Astrocyte of the cerebellum (primary cell): ENCODE measurements around the gene FGF21.
A peak's percentile ranks its signal among the peaks of the same experiment; 100 is the strongest.

Experiments
- DNase-seq: peaks from one replicate; pipeline ENCODE4 v3.0.0-alpha.2; 2011; ENCODE audit warnings: low read depth
- H3K4me3 ChIP-seq: 2 replicates; pipeline ENCODE4 v1.5.1; 2011; ENCODE audit warnings: mild to moderate bottlenecking, low read depth, low read length, moderate library complexity
- in situ Hi-C: cut with HindIII; loops from 2 replicates; pipeline ENCODE4 v1.10.0; 2017; ENCODE audit warnings: low sequenced_read_pairs
- TF ChIP-seq, protein P1 (sequence below): IDR thresholded peaks from 2 replicates; pipeline ENCODE4 v1.5.1; 2012; ENCODE audit warnings: low read length, low read depth, moderate library complexity, mild to moderate bottlenecking; ENCODE audit errors: missing control alignments

The FGF21 gene

DNA sequence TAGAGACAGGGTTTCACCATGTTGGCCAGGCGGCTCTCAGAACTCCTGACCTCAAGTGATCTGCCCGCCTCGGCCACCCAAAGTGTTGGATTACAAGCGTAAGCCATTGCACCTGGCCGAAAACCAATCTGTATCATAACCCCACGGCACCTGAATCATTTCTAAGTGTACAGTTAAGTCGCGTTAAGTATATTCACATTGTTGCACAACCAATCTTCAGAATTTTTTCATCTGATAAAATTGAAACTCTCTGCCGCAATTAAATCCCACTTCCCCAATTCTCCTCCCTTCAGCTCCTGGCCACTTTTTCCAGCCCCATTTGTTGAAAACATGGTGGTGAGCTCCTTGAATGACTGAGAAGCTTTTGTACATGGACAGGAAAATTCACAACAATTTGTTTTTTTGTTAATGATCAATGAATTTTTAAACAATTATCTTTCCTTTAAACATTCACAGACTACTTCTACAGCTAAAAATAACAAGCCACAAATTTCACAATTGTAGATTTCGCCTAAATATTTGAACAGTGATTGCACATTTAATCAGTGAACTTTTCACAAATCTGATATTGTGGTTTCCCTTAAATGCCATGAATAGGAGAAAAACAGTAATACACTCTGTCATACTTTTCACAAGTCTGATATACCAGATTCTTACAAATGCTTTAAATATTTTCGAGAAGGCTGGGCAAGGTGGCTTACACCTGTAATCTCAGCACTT lies 13.8 kb downstream of the FGF21 start:
- TF ChIP-seq, protein P1, sequence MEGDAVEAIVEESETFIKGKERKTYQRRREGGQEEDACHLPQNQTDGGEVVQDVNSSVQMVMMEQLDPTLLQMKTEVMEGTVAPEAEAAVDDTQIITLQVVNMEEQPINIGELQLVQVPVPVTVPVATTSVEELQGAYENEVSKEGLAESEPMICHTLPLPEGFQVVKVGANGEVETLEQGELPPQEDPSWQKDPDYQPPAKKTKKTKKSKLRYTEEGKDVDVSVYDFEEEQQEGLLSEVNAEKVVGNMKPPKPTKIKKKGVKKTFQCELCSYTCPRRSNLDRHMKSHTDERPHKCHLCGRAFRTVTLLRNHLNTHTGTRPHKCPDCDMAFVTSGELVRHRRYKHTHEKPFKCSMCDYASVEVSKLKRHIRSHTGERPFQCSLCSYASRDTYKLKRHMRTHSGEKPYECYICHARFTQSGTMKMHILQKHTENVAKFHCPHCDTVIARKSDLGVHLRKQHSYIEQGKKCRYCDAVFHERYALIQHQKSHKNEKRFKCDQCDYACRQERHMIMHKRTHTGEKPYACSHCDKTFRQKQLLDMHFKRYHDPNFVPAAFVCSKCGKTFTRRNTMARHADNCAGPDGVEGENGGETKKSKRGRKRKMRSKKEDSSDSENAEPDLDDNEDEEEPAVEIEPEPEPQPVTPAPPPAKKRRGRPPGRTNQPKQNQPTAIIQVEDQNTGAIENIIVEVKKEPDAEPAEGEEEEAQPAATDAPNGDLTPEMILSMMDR = no peak
- no peak overlapping the region for H3K4me3 ChIP-seq
- DNase-seq = no peak
- in situ Hi-C loops = no loop called here

DNA sequence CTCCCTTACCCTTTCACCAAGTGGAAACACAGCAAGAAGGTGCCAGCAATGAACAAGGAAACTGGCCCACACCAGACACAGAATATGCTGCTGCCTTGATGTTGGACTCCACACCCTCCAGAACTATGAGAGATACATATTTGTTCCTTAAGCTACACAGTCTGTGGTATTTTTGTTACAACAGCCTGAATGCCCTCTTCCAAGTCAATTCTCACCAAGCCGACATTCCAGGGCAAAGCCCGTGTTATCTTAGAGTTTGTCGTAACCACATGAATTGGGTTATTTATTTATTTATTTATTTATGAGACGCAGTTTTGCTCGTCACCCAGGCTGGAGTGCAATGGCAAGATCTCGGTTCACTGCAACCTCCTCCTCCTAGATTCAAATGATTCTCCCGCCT lies 14.9 kb downstream of the FGF21 start:
- peak; percentile 26 for DNase-seq
- in situ Hi-C loops = no loop called here
- TF ChIP-seq, protein P1 = no peak
- H3K4me3 ChIP-seq = no peak overlapping the region

DNA sequence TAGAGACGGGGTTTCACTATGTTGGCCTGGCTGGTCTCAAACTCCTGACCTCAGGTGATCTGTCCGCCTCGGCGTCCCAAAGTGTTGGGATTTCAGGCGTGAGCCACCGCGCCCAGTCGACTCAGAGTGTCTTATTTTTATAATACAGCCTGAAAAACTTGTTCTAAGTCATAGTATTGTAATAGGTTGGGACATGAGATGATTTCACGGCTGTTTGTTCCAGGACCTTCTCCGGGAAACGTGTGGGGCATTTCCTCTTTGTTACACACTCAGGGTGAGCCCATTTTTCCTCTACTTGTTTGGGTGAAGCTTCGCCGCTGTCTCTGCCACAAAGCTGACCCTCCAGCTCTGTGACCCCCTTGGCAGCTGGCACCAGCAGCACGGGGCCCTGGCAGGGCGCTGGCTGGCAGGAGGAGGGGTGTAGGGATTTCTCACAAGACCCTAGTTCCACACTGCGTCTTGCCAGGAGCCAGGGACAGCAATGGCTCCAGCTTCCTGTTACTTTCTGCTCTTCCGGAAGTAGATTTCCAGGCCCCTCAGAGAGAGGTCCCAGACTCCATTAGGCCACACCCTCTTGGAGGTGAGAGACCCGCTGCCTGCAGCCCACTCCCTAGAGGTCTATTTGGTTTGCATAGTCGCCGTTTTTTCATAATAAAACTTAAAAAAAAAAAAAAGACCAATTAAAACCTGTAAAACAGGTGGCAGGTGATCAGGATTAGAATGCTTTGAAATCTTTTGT lies 15.6 kb downstream of the FGF21 start:
- TF ChIP-seq, protein P1 = no peak
- in situ Hi-C loops = no loop called here
- no peak overlapping the region for H3K4me3 ChIP-seq
- no peak for DNase-seq

DNA sequence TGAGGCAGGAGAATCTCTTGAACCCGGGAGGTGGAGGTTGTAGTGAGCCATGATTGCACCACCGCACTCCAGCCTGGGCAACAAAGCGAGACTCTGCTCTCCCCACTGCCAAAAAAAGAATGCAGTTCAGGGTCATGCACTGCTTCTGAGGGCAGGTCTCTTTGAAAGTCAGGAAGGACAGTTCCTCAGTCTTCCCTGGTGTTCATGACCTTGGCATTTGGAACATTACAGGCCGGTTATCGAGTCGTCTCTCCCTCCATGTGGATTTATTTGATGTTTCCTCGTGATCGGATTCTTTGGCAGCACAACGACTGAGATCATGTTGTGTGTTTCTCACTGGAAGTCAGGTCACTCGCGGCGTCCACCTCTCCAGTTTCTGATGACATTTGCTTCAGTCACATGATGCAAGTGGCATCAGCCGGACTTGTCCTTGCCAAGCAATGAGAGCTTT lies 17.2 kb downstream of the FGF21 start:
- DNase-seq = no peak
- no peak overlapping the region for H3K4me3 ChIP-seq
- in situ Hi-C loops = no loop called here
- TF ChIP-seq, protein P1 = no peak

DNA sequence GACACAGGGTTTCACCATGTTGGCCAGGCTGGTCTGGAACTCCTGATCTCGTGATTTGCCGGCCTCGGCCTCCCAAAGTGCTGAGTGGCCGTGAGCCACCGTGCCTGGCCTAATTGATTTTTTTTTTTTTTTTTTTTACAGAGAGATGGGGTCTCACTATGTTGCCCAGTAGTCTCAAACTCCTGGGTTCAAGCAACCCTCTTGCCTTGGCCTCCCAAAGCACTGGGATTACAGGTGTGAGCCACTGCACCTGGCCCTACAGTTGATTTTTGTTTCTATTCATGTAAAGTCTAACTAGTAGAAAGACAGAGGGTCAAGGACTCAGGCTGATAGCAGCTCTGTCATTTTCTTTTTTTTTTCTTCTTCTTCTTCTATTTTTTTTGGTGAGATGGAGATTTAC lies 21.8 kb downstream of the FGF21 start:
- no peak overlapping the region for H3K4me3 ChIP-seq
- TF ChIP-seq, protein P1 = no peak
- DNase-seq = no peak
- in situ Hi-C loops = no loop called here

DNA sequence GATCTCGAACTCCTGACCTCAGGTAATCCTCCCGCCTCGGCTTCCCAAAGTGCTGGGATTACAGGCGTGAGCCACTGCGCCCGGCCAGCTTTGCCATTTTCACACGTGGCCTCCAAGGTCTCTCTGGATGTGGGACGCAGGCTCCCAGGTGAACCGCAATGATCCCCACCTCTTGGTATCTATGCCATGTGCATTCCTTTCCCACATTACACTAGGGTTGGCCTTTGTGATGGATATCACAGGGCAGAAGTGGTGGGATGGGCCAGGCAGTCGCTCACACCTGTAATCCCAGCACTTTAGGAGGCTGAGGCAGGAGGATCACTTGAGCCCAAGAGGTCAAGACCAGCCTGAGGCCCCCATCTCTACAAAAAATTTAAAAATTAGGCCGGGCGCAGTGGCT lies 22.4 kb downstream of the FGF21 start:
- TF ChIP-seq, protein P1 = no peak
- no peak overlapping the region for H3K4me3 ChIP-seq
- in situ Hi-C loops = no loop called here
- no peak for DNase-seq
